MV-4-11 (cell line): ENCODE measurements around the gene C11orf68.
A peak's percentile ranks its signal among the peaks of the same experiment; 100 is the strongest.

Experiments used
- DNase-seq: peaks from one replicate; lab custom pipeline; 2025; lab: John Stamatoyannopoulos, UW

C11orf68 gene

GRCh38 chr11:65890324-65891218, 28.3 kb downstream of the C11orf68 start, which contains the start of gene CCDC85B:
Gene CCDC85B (plus strand): TSS chr11:65890673. CDS start chr11:65890784, 111 bp downstream.
- peak; percentile 96 for DNase-seq

- DNase-seq, result peak; percentile 93
These were observed 30.6 kb downstream of the C11orf68 start, which contains the start of gene FIBP for GRCh38 chr11:65888163-65888814. Gene FIBP (minus strand): TSS chr11:65888471. CDS start chr11:65888418, 53 bp downstream.

- DNase-seq, result no peak
These were observed 31.1 kb downstream of the C11orf68 start for GRCh38 chr11:65887723-65888162.

GRCh38 chr11:65886826-65887722, 31.8 kb downstream of the C11orf68 start:
- DNase-seq, result no peak

GRCh38 chr11:65885808-65886536, 32.9 kb downstream of the C11orf68 start:
- no peak for DNase-seq

- no peak for DNase-seq
These were observed 33.6 kb downstream of the C11orf68 start for GRCh38 chr11:65885231-65885630.

GRCh38 chr11:65884716-65885092, 34.2 kb downstream of the C11orf68 start:
- peak; percentile 61 for DNase-seq

- no peak for DNase-seq
These were observed 34.8 kb downstream of the C11orf68 start for GRCh38 chr11:65883786-65884715.

- DNase-seq, result no peak
These were observed 35.7 kb downstream of the C11orf68 start for GRCh38 chr11:65883058-65883761.

- no peak for DNase-seq
These were observed 36.5 kb downstream of the C11orf68 start for GRCh38 chr11:65882120-65883057.

GRCh38 chr11:65880844-65881421, 37.9 kb downstream of the C11orf68 start:
- DNase-seq, result no peak

GRCh38 chr11:65880027-65880426, 38.8 kb downstream of the C11orf68 start:
- no peak for DNase-seq

GRCh38 chr11:65879617-65880016, 39.2 kb downstream of the C11orf68 start, which contains the start of gene CTSW:
Gene CTSW (plus strand): TSS chr11:65879837. CDS start chr11:65879855, 18 bp downstream.
- peak; percentile 21 for DNase-seq

GRCh38 chr11:65873318-65874156, 45.3 kb downstream of the C11orf68 start:
- DNase-seq, result peak; percentile 80

- no peak for DNase-seq
These were observed 46.1 kb downstream of the C11orf68 start, which contains the start of gene EFEMP2 for GRCh38 chr11:65872586-65873317. Gene EFEMP2 (minus strand): TSS chr11:65872800. CDS start chr11:65872354, 446 bp downstream.
